SHP77 (cell line): ENCODE results near the gene KLHL8.
"Not testable (repeated sequence)": the region's sequence is repeated elsewhere in the genome, so short reads cannot be mapped to it uniquely, and the experiment has no call there.

Experiments
- DNase-seq, 2 experiments: peaks; one replicate each; lab custom pipeline; 2025; lab: John Stamatoyannopoulos, UW

The KLHL8 gene

GRCh38 chr4:87228262-87228860 lies 7.9 kb upstream of the KLHL8 start:
- DNase-seq = no peak

- DNase-seq = no peak
Observed at GRCh38 chr4:87227751-87228151, 7.3 kb upstream of the KLHL8 start.

- no peak for DNase-seq
Observed at GRCh38 chr4:87225936-87226335, 5.5 kb upstream of the KLHL8 start.

GRCh38 chr4:87224141-87224923 lies 3.9 kb upstream of the KLHL8 start:
- no peak for DNase-seq

- peak; percentile 35 to 61 for DNase-seq
Observed at GRCh38 chr4:87219632-87220093, 755 bp downstream of the KLHL8 start.

GRCh38 chr4:87217235-87217763 lies 3.1 kb downstream of the KLHL8 start:
- DNase-seq = not testable (repeated sequence)

GRCh38 chr4:87216469-87216868 lies 3.9 kb downstream of the KLHL8 start:
- DNase-seq = no peak

- no peak for DNase-seq
Observed at GRCh38 chr4:87213421-87214075, 6.9 kb downstream of the KLHL8 start.

- DNase-seq = no peak
Observed at GRCh38 chr4:87211249-87211952, 9.0 kb downstream of the KLHL8 start.

- DNase-seq = no peak
Observed at GRCh38 chr4:87209696-87210095, 10.7 kb downstream of the KLHL8 start.

GRCh38 chr4:87209182-87209581 lies 11.2 kb downstream of the KLHL8 start:
- DNase-seq = no peak

GRCh38 chr4:87204559-87204958 lies 15.9 kb downstream of the KLHL8 start:
- no peak for DNase-seq

GRCh38 chr4:87196927-87197326 lies 23.5 kb downstream of the KLHL8 start:
- DNase-seq = no peak

GRCh38 chr4:87196146-87196545 lies 24.3 kb downstream of the KLHL8 start:
- DNase-seq = no peak

GRCh38 chr4:87193958-87194675 lies 26.3 kb downstream of the KLHL8 start:
- no peak for DNase-seq

GRCh38 chr4:87192145-87192919 lies 28.1 kb downstream of the KLHL8 start:
- no peak for DNase-seq

GRCh38 chr4:87188932-87189331 lies 31.5 kb downstream of the KLHL8 start:
- DNase-seq = no peak

GRCh38 chr4:87188048-87188447 lies 32.4 kb downstream of the KLHL8 start:
- DNase-seq = no peak

- no peak for DNase-seq
Observed at GRCh38 chr4:87185146-87185870, 35.1 kb downstream of the KLHL8 start.

- DNase-seq = no peak
Observed at GRCh38 chr4:87180767-87181166, 39.7 kb downstream of the KLHL8 start.
